ENCODE data around the gene ERBIN.
"Not testable (repeated sequence)": the region's sequence is repeated elsewhere in the genome, so short reads cannot be mapped to it uniquely, and the experiment has no call there.

Gene ERBIN

GRCh38 chr5:65916066-65916465, 10.3 kb upstream of the ERBIN start:
- DNase-seq = no peak

GRCh38 chr5:65916636-65917035, 9.7 kb upstream of the ERBIN start:
- no peak for DNase-seq

DNA sequence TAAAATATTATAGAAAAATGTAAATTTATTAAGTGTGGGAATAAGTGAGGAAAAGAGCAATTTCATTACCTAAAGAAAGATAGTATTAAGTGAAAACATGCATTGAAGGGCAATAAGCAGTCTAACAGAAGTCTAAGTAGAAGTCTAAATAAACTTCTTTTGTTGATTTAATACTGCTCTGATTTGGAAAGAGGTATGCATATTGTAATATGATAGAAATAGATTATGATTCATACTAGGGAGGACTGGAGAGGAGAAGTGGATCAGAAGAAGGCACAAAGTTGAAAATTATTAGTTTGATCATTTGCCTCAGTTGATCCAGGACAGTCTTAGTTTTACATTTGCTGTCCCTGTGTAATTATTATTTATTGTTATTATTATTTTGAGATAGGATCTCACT, 6.6 kb upstream of the ERBIN start:
- no peak for DNase-seq

- DNase-seq = no peak
These were observed 3.0 kb upstream of the ERBIN start for GRCh38 chr5:65923339-65923738.

DNA sequence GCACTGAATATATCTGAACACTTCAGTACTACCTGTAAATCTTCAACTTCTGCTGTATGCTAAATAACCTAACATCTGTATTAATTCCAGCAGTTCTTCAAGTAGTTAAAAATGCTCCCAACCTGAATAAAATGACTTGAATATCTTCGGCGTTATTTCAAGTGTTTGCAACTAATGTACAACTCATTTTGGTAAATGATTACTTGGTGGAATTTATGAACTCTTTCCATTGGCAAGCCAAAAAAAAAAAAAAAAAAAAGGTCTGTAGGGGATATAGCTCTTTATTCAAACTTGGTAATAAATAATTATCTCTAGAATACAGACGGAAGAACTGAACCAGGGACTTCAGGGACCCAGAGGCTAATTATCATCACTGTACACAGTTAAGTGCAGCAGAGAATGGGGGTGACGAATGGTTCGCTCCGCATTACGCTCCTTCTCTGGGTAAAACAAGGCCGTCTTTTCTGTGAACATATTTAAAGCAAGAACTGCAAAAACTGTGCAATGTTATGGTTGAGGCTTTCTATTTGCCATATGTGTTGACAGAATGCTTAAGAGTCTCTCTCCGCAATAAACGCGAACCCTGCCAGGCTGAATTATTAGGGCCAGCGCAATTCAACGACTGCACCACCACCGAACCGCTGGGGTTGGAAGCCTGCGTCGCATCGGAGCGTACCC, 1.9 kb upstream of the ERBIN start:
- DNase-seq = no peak

GRCh38 chr5:65925044-65925600, 1.3 kb upstream of the ERBIN start:
- peak; percentile 58 for DNase-seq

DNA sequence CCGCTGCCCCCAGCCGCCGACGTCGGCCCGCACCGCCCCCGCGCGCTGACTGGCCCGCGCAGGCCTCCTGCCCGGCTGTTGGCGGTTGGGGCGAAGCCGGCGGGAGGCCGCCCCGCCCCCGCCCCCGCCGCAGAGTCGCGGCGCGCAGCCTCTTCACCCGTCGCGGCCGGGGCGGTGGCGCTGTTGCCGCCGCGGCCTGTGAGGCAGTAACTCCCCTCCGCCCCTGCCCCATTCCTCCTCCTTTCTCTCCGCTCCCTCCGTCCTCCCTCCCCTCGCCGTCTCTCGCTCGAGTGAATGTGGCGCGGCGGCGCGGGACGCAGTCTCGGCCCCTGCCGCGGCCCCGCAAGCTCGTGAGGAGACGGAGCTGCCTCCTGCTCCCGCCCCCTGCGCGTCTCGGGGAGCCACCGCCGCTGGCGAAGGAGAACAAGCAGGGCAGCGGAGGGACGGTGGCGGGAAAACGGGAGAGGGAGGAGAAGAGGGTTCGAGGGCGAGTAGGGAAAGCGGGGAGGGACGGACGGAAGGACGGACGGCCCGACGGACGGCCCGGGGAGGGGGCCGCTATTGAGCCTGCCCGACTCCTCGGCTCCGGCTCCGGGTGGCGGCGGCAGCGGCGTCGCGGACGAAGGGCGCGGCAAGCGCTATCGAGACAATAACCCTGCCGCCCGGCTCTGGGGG, 637 bp upstream of the ERBIN start:
- peak; percentile 86 for DNase-seq

GRCh38 chr5:65926893-65927292, 518 bp downstream of the ERBIN start:
- no peak for DNase-seq

DNA sequence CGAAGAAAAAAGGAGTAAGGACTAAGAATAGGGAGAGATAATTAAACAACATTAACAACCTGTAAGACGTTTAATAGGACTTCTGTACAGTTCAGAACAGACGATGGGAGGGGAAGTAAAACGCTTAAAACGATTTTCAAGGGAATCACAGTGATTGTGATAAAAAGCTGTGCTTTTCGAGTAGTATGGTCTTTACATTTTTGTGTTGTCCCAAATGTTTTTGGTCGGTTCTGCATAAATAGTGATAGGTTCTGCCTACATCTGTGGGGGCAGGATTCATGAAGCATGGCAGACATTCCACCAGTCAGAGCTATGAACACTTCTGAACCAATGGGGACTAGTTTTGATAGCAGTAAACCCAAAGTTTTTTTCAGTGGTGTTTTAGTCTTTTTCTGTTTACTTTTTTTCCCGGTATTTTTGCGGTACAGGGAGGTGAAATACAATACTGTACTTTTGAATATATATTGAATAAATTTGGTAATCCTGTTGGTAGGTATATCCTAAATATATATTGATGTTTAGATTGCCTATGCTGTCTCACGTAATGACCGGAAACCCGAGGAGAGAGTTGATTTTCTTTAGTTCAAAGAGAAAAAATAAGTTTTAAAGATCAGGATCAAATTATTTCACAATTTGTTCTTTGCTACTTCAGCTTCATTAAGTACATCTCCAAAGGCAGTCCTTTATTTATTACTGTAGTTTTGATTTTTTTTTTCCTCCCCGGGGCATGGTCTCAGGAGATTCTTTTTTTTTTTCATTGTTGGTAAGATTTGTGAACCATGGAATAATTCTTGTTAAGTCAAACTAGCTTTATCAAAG, 1.3 kb downstream of the ERBIN start:
- DNase-seq = peak; percentile 37

- no peak for DNase-seq
These were observed 2.0 kb downstream of the ERBIN start for GRCh38 chr5:65928322-65928752.

GRCh38 chr5:65928860-65929259, 2.5 kb downstream of the ERBIN start:
- DNase-seq = no peak

DNA sequence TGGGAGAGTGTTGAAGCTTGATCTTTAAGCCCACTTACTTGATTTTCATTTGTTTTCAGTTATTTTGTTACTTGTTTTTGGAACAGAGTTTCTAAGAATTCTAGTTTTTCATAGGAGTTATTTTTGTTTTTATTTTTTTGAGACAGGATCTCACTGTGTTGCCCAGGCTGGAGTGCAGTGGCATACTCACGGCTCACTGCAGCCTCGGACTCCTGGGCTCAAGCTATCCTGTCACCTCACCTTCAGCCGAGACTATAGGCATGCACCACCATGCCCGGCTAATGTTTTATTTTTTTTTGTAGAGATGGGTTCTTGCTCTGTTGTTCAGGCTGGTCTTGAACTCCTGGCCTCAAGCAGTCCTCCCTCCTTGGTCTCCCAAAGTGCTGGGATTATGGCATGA, 6.3 kb downstream of the ERBIN start:
- DNase-seq = no peak

GRCh38 chr5:65933295-65933694, 6.9 kb downstream of the ERBIN start:
- no peak for DNase-seq

GRCh38 chr5:65938256-65938655, 11.9 kb downstream of the ERBIN start:
- DNase-seq = no peak

GRCh38 chr5:65943771-65944170, 17.4 kb downstream of the ERBIN start:
- DNase-seq = no peak

DNA sequence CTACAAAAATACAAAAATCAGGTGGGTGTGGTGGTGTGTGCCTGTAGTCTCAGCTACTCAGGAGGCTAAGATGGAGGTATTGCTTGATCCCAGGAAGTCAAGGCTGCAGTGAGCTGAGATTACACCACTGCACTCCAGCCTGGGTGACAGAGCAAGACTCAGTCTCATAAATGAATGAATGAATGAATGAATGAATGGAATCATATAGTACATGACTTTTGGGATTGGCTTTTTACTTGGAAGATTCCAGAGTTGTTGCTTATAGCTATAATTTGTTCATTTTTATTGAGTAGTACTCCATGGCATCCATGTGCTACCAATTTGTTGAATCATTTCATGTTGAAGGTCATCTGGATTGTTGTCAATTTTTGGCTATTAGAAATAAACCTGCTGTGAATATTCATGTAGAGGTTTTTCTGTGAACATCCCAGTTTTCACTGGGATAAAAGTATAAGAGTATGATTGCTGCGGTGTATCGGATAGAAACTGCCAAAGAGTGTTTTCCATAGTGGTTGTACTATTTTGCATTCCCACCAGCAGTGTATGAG, 19.9 kb downstream of the ERBIN start:
- no peak for DNase-seq

DNA sequence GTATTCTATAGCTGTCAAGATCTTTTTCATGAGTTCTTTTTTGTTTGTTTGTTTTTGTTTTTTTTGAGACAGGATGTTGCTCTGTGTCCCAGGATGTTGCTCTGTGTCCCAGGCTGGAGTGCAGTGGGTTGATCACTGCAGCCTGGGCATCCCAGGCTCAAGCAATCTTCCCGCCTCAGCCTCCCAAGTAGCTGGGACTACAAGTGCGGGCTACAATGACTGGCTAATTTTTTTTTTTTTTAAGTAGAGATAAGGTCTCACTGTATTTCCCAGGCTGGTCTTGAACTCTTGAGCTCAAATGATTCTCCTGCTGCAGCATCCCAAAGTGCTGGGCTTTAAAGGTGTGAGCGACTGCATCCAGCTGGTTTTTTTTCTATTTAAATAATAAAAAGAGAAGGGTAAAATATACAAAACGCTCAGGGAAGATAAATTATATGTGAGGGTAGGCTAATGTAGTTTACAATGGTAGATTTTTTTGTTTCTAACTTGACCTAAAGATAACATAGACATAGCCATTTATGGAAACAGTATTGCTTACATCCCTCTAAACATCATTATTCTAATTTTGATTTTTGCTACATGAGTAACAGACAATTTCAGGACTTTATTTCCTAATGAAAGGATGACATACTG, 21.9 kb downstream of the ERBIN start:
- DNase-seq = no peak

GRCh38 chr5:65951330-65951729, 25.0 kb downstream of the ERBIN start:
- DNase-seq = no peak

GRCh38 chr5:65952259-65952658, 25.9 kb downstream of the ERBIN start:
- no peak for DNase-seq

DNA sequence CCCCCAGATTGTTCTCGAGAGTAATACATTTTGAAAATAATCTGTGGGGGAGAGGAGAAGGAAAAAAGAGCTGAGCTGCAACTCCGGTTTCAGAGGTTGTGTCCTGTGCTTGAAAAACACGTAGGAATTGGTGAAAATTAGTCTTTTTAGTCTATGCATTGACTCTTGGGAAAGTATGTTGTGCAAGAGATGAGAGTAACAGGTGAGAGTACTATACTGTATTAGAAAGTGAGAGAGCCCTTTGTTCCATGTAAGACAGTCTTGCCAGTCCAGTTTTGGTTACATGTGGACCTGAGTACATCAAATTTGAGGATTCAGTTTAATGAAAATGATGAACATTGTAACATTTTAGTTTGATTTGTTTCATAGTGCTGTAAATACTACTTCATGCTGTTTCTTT, 27.8 kb downstream of the ERBIN start:
- no peak for DNase-seq

GRCh38 chr5:65955746-65956145, 29.4 kb downstream of the ERBIN start:
- peak; percentile 10 for DNase-seq

DNA sequence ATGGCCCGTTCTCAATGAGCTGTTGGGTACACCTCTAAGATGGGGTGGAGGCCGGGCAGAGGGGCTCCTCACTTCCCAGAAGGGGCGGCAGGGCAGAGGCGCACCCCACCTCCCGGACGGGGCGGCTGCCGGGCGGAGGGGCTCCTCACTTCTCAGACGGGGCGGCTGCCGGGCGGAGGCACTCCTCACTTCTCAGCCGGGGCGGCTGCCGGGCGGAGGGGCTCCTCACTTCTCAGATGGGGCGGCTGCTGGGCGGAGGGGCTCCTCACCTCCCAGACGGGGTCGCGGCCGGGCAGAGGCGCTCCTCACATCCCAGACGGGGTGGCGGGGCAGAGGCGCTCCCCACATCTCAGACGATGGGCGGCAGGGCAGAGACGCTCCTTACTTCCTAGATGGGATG, 31.3 kb downstream of the ERBIN start:
- DNase-seq = not testable (repeated sequence)

- peak; percentile 59 for DNase-seq
These were observed 35.3 kb downstream of the ERBIN start for GRCh38 chr5:65961633-65962032.

Data from NCI-H226 (cell line).